Gastroesophageal sphincter (tissue), 3 donors: Measurements from ENCODE around the gene L3MBTL4.

Experiments used
- EP300 ChIP-seq: sonication (generic); formaldehyde crosslinking; IDR thresholded peaks from one replicate; pipeline ENCODE4 v1.6.1; 2017; ENCODE audit warnings: antibody characterized with exemption, mild to moderate bottlenecking
- TF ChIP-seq, protein P1 (sequence below), 4 experiments: fragments of 200-600 bp in 2 of 4; fragments of 450-650 bp in 2 of 4; sonication (generic) in 1 of 4; IDR thresholded peaks; one replicate each; pipeline ENCODE4 v1.5.1; 2017 to 2019; ENCODE audit warnings: antibody characterized with exemption in 4 of 4, mild to moderate bottlenecking in 2 of 4, moderate library complexity in 2 of 4

DNA sequence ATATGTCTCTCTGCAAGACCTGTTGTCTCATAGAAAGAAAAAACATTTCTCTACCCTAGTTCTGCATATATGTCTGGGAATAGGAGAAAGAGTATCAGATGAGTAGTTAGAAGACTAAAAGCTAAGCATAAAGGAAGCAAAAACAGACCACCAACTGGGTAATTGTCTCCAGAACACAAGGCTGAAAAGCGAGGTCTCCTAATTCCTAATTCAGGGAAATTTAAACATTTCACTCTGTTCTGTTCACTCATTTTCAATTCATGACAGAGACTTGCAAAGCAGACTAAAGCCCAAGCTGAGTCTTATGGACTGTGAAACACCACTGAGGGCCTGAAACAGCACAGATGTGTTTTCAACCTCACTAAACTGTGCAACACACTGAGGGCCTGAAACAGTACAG, 294.9 kb downstream of the L3MBTL4 start:
- TF ChIP-seq, protein P1, sequence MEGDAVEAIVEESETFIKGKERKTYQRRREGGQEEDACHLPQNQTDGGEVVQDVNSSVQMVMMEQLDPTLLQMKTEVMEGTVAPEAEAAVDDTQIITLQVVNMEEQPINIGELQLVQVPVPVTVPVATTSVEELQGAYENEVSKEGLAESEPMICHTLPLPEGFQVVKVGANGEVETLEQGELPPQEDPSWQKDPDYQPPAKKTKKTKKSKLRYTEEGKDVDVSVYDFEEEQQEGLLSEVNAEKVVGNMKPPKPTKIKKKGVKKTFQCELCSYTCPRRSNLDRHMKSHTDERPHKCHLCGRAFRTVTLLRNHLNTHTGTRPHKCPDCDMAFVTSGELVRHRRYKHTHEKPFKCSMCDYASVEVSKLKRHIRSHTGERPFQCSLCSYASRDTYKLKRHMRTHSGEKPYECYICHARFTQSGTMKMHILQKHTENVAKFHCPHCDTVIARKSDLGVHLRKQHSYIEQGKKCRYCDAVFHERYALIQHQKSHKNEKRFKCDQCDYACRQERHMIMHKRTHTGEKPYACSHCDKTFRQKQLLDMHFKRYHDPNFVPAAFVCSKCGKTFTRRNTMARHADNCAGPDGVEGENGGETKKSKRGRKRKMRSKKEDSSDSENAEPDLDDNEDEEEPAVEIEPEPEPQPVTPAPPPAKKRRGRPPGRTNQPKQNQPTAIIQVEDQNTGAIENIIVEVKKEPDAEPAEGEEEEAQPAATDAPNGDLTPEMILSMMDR (IDR thresholded peaks at IDR 0.05) = no peak
- TF ChIP-seq EP300 = no peak
